Measurements from ENCODE around the gene FRMPD4.

DNA sequence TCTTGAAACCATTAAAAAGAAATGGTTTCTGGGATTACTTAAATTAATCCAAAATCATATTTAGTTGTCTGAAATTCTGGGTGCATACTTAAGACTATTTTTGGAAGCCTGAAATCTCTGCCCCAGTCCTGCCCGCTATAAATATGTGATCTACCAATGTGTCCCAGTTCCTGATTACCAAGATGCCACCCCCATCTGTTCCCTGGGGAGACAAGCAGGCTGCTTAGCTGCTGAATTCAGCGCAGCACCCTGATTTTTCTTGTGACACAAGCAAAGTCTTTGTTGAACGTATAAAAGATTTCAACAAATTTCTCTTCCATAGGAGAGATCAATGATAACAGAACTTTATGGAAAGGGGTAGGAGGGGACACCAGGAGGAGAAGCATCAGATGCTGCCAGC is 552.4 kb downstream of the FRMPD4 start:
- TF ChIP-seq, protein P1, sequence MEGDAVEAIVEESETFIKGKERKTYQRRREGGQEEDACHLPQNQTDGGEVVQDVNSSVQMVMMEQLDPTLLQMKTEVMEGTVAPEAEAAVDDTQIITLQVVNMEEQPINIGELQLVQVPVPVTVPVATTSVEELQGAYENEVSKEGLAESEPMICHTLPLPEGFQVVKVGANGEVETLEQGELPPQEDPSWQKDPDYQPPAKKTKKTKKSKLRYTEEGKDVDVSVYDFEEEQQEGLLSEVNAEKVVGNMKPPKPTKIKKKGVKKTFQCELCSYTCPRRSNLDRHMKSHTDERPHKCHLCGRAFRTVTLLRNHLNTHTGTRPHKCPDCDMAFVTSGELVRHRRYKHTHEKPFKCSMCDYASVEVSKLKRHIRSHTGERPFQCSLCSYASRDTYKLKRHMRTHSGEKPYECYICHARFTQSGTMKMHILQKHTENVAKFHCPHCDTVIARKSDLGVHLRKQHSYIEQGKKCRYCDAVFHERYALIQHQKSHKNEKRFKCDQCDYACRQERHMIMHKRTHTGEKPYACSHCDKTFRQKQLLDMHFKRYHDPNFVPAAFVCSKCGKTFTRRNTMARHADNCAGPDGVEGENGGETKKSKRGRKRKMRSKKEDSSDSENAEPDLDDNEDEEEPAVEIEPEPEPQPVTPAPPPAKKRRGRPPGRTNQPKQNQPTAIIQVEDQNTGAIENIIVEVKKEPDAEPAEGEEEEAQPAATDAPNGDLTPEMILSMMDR (conservative IDR thresholded peaks at IDR 0.05; ENCODE audit: low read depth in 2 of 2), result no peak
- no peak for TF ChIP-seq EZH2 (IDR thresholded peaks at IDR 0.05; ENCODE audit: low read depth, unreplicated experiment)
- TF ChIP-seq CREB1 (CRISPR knock-in tag; IDR thresholded peaks at IDR 0.05; ENCODE audit: low read depth), result no peak
- no peak for TF ChIP-seq POLR2AphosphoS5 (IDR thresholded peaks at IDR 0.05; ENCODE audit: low read depth)

All from GM23338 (cell line).